Measurements from ENCODE around the gene ZNF138.
"Not testable (repeated sequence)": the region's sequence is repeated elsewhere in the genome, so short reads cannot be mapped to it uniquely, and the experiment has no call there.

The ZNF138 gene

DNA sequence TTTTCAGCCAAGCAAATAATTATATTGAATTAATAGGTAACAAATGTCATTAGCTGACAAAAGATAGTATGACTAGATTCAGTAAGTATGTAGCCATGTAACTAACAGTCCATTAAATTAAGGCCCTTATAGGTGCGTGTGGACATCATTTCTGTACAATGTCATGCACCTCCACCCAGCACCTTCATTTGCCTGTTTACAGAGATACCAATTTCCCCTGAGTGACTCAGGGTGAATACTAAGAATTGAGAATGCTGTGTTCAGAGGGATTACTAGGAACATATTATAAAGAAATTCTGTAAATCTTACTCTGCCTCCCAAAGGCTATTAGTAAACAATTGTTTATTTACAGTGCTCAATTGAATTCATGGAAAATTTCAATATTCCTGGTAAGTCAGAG lies 60.7 kb downstream of the ZNF138 start:
- Histone ChIP-seq H3K9ac (no peak overlapping the region), H3K36me3 (0 out of 22 replicates have a peak, but pooled peaks cover 0 to 8% (median 0%) of the 10 kb centered on the region in 11 experiments), H3K27me3 (no peaks in the 10 kb centered on the region), H3K27ac (no peak overlapping the region), H3K4me3 (no peak overlapping the region), H3K4me2 (no peak overlapping the region), H4K20me1 (no peaks in the 10 kb centered on the region), H3K4me1 (no peaks in the 10 kb centered on the region), H3K9me3 (replicated peaks in 1 of 11) (no peaks in the 10 kb centered on the region)
- TF ChIP-seq Cebpa-rat (IDR thresholded peaks at IDR 0.05): no peak

GRCh38 chr7:64863021-64863420 lies 68.8 kb downstream of the ZNF138 start:
- Histone ChIP-seq H3K36me3 (peaks cover 0 to 6% (median 0%) of the 10 kb centered on the region in 11 experiments; a peak in 4 of 22 replicates), H3K4me2 (no peak overlapping the region), H3K4me1 (no peaks in the 10 kb centered on the region), H4K20me1 (no peaks in the 10 kb centered on the region), H3K9ac (no peak overlapping the region), H3K9me3 (replicated peaks in 1 of 11) (peaks cover 6 to 24% (median 18%) of the 10 kb centered on the region in 11 experiments; a peak in 19 of 22 replicates), H3K4me3 (no peak overlapping the region), H3K27me3 (no peaks in the 10 kb centered on the region), H3K27ac (no peak overlapping the region)
- no peak for TF ChIP-seq Cebpa-rat (IDR thresholded peaks at IDR 0.05)

GRCh38 chr7:64863530-64863929 lies 69.3 kb downstream of the ZNF138 start:
- H4K20me1 ChIP-seq, H3K27ac ChIP-seq, H3K4me2 ChIP-seq, H3K4me3 ChIP-seq, H3K9ac ChIP-seq, H3K36me3 ChIP-seq, H3K27me3 ChIP-seq, H3K4me1 ChIP-seq: not testable (repeated sequence)
- peaks cover 8 to 29% (median 20%) of the 10 kb centered on the region in 11 experiments; a peak in 20 of 22 replicates for H3K9me3 ChIP-seq (replicated peaks in 1 of 11)

DNA sequence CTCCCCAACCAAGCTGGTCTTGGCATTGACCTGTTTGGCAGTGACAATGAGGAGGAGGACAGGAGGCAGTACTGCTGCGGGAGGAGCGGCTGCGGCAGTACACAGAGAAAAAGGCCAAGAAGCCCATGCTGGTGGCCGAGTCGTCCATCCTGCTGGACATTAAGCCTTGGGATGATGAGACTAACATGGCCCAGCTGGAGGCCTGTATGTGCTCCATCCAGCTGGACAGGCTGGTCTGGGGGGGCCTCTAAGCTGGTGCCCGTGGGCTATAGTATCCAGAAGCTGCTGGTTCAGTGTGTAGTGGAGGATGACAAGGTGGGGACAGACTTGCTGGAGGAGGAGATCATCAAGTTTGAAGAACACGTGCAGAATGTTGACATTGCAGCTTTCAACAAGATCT lies 69.7 kb downstream of the ZNF138 start:
- Histone ChIP-seq H3K36me3 (peaks cover 0 to 6% (median 0%) of the 10 kb centered on the region in 11 experiments; a peak in 4 of 22 replicates), H4K20me1 (no peaks in the 10 kb centered on the region), H3K4me2 (no peak overlapping the region), H3K9ac (no peak overlapping the region), H3K27ac (no peak overlapping the region), H3K4me1 (no peaks in the 10 kb centered on the region), H3K4me3 (no peak overlapping the region), H3K27me3 (no peaks in the 10 kb centered on the region), H3K9me3 (replicated peaks in 1 of 11) (peaks cover 10 to 33% (median 21%) of the 10 kb centered on the region in 11 experiments; a peak in 20 of 22 replicates)
- no peak for TF ChIP-seq Cebpa-rat (IDR thresholded peaks at IDR 0.05)

GRCh38 chr7:64867863-64868440 lies 73.7 kb downstream of the ZNF138 start:
- Histone ChIP-seq H3K27ac (no peak overlapping the region), H3K27me3 (no peaks in the 10 kb centered on the region), H3K4me3 (no peak overlapping the region), H3K9ac (no peak overlapping the region), H3K36me3 (peaks cover 0 to 5% (median 0%) of the 10 kb centered on the region in 11 experiments; a peak in 4 of 22 replicates), H3K4me2 (no peak overlapping the region), H4K20me1 (no peaks in the 10 kb centered on the region), H3K4me1 (no peaks in the 10 kb centered on the region), H3K9me3 (replicated peaks in 1 of 11) (peaks cover 36 to 66% (median 54%) of the 10 kb centered on the region in 11 experiments)
- no peak for TF ChIP-seq Cebpa-rat (IDR thresholded peaks at IDR 0.05)

DNA sequence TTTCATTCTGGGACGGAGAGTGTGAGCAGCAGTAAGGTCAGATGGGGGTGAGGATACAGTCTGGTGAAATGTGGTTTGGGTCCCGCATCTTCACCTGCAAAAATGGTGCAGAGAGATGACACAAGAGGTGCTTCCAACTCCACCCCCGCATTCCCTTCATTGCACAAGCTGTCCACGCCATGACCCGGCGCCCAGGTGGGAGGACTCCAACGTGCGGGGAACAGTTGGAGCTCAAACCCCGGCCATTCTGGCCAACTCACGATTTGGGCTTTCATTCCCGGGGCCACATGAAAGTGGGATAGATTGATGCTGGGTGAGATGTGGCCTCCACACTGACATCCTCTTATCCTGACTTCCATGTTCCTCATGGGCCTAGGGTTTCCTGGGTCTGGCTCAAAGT lies 74.3 kb downstream of the ZNF138 start:
- H3K9me3 ChIP-seq (replicated peaks in 1 of 11): peaks cover 34 to 66% (median 54%) of the 10 kb centered on the region in 11 experiments
- H3K4me1 ChIP-seq: no peaks in the 10 kb centered on the region
- no peaks in the 10 kb centered on the region for H3K36me3 ChIP-seq
- no peak overlapping the region for H3K4me2 ChIP-seq
- H4K20me1 ChIP-seq: no peaks in the 10 kb centered on the region
- H3K27ac ChIP-seq: no peak overlapping the region
- no peak overlapping the region for H3K9ac ChIP-seq
- no peak overlapping the region for H3K4me3 ChIP-seq
- no peak for TF ChIP-seq Cebpa-rat (IDR thresholded peaks at IDR 0.05)
- no peaks in the 10 kb centered on the region for H3K27me3 ChIP-seq

DNA sequence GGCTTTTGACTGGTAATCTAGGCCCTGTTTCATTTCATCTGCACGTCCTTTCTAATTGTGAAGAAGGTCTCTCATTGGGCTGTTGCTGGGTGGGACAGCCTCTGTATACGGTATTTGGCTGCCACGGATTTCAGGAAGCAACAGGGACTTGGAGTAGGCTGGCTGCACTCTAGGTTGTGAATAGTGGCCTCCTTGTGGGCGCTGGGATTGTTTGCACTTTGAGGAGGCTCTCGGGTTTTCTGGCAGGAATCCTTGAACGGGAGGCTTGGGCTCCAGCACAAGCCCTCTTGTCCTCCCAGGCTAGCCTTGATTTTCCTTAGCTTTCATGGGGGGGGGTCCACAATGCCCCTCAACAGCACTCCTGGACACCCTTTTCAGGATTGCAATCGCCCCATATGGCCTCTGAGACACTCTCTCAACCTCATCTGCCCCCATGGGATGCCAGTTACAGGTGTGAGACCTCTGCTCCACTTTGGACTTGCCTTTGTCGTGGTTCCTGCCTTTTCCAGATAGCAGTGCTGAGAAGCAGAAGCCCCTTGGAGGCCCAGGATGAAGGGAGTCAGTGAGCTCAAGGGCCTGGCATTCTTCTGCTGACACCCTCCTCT lies 75.0 kb downstream of the ZNF138 start:
- Histone ChIP-seq H3K9ac (no peak overlapping the region), H3K27ac (no peak overlapping the region), H3K36me3 (no peaks in the 10 kb centered on the region), H3K4me1 (no peaks in the 10 kb centered on the region), H3K4me3 (no peak overlapping the region), H3K27me3 (no peaks in the 10 kb centered on the region), H3K4me2 (no peak overlapping the region), H4K20me1 (no peaks in the 10 kb centered on the region), H3K9me3 (replicated peaks in 1 of 11) (peaks cover 33 to 69% (median 56%) of the 10 kb centered on the region in 11 experiments)
- TF ChIP-seq Cebpa-rat (IDR thresholded peaks at IDR 0.05): no peak

DNA sequence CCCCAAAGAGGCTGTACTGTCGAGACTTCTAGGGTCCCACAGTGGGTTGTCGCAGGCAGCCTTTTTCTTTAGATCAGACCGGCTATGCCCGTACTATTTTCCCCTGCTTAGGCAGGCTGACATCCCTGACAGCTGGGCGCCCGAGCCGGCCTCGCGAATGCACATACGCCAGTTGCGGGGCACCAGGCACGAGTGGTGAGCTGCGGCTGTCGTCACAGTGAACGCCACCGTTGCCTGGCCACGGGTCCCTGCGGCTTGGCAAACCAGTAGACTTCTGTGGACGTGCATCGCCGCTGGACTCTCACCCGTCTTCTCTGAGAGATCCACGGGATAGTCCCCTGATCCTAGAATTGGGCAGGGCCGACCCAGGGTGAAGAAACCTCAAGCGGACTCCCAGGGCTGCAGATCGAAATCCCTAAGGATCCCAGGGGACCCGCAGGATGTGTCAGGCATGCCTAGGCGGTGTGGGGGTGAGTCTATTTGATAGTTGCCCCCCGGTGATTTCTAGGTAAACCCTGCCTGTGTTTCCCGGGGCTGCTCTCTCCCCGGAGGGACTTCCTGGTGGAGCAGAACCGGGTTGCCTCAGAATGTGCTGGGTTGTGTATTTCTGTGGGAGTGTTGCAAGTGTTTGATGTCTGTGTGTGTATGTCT lies 75.8 kb downstream of the ZNF138 start:
- Histone ChIP-seq H3K4me1 (no peaks in the 10 kb centered on the region), H3K27me3 (no peaks in the 10 kb centered on the region), H3K9me3 (replicated peaks in 1 of 11) (peaks cover 40 to 77% (median 64%) of the 10 kb centered on the region in 11 experiments), H3K27ac (no peak overlapping the region), H4K20me1 (no peaks in the 10 kb centered on the region), H3K9ac (no peak overlapping the region), H3K4me2 (no peak overlapping the region), H3K36me3 (no peaks in the 10 kb centered on the region), H3K4me3 (no peak overlapping the region)
- TF ChIP-seq Cebpa-rat (IDR thresholded peaks at IDR 0.05): no peak

DNA sequence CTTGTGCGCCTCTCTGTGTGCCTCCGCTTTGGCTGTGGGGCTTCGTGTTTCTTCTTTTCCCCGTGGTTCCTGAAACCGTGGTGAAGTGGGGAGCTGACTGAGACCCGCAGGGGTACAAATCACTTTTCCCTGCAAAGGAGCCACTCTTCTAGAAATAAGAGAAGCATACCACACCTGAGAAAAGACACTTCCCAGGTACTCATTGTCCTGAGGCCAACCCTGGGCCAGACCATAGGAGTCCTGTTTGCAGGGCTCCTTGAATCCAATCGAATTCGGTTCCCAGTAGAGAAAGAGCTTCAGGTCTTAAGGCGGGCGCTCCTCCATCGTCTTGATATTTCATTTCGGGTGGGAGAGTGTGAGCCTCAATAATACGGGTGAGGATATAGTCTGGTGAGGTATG lies 76.4 kb downstream of the ZNF138 start:
- H3K36me3 ChIP-seq: no peaks in the 10 kb centered on the region
- no peak overlapping the region for H3K27ac ChIP-seq
- no peak overlapping the region for H3K4me2 ChIP-seq
- H3K9me3 ChIP-seq (replicated peaks in 1 of 11): peaks cover 46 to 84% (median 70%) of the 10 kb centered on the region in 11 experiments
- no peak for TF ChIP-seq Cebpa-rat (IDR thresholded peaks at IDR 0.05)
- no peaks in the 10 kb centered on the region for H3K4me1 ChIP-seq
- no peaks in the 10 kb centered on the region for H4K20me1 ChIP-seq
- H3K4me3 ChIP-seq: no peak overlapping the region
- H3K9ac ChIP-seq: no peak overlapping the region
- H3K27me3 ChIP-seq: no peaks in the 10 kb centered on the region
